IMR-90 (cell line): ENCODE results near the gene ADAM17.

ENCODE experiments used
- BHLHE40 ChIP-seq: fragments of 150-350 bp; IDR thresholded peaks from 2 replicates; pipeline ENCODE4 v1.6.1; 2016; ENCODE audit warnings: mild to moderate bottlenecking, low read depth, low read length
- CEBPB ChIP-seq: IDR thresholded peaks from 2 replicates; pipeline ENCODE4 v1.6.1; 2012; ENCODE audit warnings: low read depth, low read length, improper control_type of control experiment
- CHD1 ChIP-seq: IDR thresholded peaks from 2 replicates; pipeline ENCODE4 v1.6.1; 2012; ENCODE audit warnings: low read depth, low read length, improper control_type of control experiment
- FOS ChIP-seq: fragments of 150-350 bp; IDR thresholded peaks from 2 replicates; pipeline ENCODE4 v1.6.1; 2016; ENCODE audit warnings: low read depth, low read length
- MAZ ChIP-seq: IDR thresholded peaks from 2 replicates; pipeline ENCODE4 v1.6.1; 2012; ENCODE audit warnings: low read depth, mild to moderate bottlenecking, low read length, improper control_type of control experiment, moderate library complexity, borderline replicate concordance
- MXI1 ChIP-seq: IDR thresholded peaks from 2 replicates; pipeline ENCODE4 v1.6.1; 2012; ENCODE audit warnings: low read depth, mild to moderate bottlenecking, low read length, moderate library complexity, borderline replicate concordance
- NFE2L2 ChIP-seq: fragments of 150-350 bp; IDR thresholded peaks from 2 replicates; pipeline ENCODE4 v1.6.1; 2016; ENCODE audit warnings: low read depth, mild to moderate bottlenecking, low read length
- POLR2A ChIP-seq: IDR thresholded peaks from 2 replicates; pipeline ENCODE4 v1.6.1; 2012; ENCODE audit warnings: mild to moderate bottlenecking, low read depth, low read length
- RAD21 ChIP-seq: IDR thresholded peaks from 2 replicates; pipeline ENCODE4 v1.6.1; 2012; ENCODE audit warnings: low read length, improper control_type of control experiment
- RFX5 ChIP-seq: IDR thresholded peaks from 2 replicates; pipeline ENCODE4 v1.8.0; 2012; ENCODE audit warnings: low read depth, mild to moderate bottlenecking, low read length, moderate library complexity
- SMC3 ChIP-seq: fragments of 150-350 bp; IDR thresholded peaks from 2 replicates; pipeline ENCODE4 v1.6.1; 2016; ENCODE audit warnings: low read depth, mild to moderate bottlenecking, antibody characterized with exemption, low read length, moderate library complexity
- TF ChIP-seq, protein P1 (sequence below): conservative IDR thresholded peaks from 2 replicates; pipeline ENCODE4 v1.5.1; 2012; ENCODE audit warnings: mild to moderate bottlenecking, low read depth, low read length, improper control_type of control experiment
- TF ChIP-seq, protein P2 (sequence below): fragments of 150-350 bp; IDR thresholded peaks from 2 replicates; pipeline ENCODE4 v1.6.1; 2017; ENCODE audit warnings: mild to moderate bottlenecking, antibody characterized with exemption, low read length, low read depth
- TF ChIP-seq, protein P3 (sequence below): fragments of 150-350 bp; IDR thresholded peaks from 2 replicates; pipeline ENCODE4 v1.6.1; 2016; ENCODE audit warnings: low read depth, mild to moderate bottlenecking, low read length, moderate library complexity, borderline replicate concordance

DNA sequence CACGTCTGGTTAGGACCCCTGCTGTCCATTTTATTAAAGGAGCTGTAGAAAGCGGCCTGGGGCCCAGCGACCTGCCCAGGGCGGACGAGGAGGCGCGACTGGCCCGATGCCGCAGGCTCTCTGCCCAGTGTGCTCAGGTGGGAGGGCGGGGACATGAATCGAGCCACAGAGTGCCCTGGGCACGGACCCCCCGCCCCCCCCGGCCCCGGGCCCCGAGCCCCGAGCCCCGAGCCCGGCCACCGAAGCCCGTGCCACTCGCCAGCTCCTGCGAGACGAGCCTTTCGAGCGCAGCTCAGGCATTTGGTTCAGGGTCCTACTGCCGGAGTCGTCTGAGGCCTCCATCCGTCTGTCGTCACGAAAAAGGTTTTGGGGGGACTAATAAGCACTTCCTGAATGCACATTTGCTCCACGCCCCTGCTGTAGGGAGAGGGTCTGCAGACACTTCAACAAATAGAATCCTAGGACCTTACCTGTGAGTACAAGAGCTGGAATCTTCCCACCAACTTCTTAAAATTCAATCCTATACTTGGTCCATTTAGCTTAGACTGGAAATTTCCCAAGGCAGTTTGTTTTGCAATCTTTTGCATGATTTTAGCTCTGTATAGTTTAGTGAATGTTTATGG is 602 bp upstream of the ADAM17 start:
- TF ChIP-seq, protein P1, sequence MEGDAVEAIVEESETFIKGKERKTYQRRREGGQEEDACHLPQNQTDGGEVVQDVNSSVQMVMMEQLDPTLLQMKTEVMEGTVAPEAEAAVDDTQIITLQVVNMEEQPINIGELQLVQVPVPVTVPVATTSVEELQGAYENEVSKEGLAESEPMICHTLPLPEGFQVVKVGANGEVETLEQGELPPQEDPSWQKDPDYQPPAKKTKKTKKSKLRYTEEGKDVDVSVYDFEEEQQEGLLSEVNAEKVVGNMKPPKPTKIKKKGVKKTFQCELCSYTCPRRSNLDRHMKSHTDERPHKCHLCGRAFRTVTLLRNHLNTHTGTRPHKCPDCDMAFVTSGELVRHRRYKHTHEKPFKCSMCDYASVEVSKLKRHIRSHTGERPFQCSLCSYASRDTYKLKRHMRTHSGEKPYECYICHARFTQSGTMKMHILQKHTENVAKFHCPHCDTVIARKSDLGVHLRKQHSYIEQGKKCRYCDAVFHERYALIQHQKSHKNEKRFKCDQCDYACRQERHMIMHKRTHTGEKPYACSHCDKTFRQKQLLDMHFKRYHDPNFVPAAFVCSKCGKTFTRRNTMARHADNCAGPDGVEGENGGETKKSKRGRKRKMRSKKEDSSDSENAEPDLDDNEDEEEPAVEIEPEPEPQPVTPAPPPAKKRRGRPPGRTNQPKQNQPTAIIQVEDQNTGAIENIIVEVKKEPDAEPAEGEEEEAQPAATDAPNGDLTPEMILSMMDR, result no peak
- 0 out of 2 replicates have a peak, but pooled peaks have one; percentile 10 for TF ChIP-seq POLR2A
- TF ChIP-seq MXI1, result no peak
- TF ChIP-seq CEBPB, result peak; percentile 70
- TF ChIP-seq RAD21, result no peak; the same call in 1 of the 2 replicates
- no peak for TF ChIP-seq RFX5
- no peak for TF ChIP-seq SMC3
- TF ChIP-seq, protein P2, sequence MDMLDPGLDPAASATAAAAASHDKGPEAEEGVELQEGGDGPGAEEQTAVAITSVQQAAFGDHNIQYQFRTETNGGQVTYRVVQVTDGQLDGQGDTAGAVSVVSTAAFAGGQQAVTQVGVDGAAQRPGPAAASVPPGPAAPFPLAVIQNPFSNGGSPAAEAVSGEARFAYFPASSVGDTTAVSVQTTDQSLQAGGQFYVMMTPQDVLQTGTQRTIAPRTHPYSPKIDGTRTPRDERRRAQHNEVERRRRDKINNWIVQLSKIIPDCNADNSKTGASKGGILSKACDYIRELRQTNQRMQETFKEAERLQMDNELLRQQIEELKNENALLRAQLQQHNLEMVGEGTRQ, result no peak
- TF ChIP-seq MAZ, result no peak
- TF ChIP-seq FOS, result no peak
- peak; percentile 79; the same call in 1 of the 2 replicates for TF ChIP-seq CHD1
- no peak for TF ChIP-seq BHLHE40
- TF ChIP-seq NFE2L2, result no peak
- TF ChIP-seq, protein P3, sequence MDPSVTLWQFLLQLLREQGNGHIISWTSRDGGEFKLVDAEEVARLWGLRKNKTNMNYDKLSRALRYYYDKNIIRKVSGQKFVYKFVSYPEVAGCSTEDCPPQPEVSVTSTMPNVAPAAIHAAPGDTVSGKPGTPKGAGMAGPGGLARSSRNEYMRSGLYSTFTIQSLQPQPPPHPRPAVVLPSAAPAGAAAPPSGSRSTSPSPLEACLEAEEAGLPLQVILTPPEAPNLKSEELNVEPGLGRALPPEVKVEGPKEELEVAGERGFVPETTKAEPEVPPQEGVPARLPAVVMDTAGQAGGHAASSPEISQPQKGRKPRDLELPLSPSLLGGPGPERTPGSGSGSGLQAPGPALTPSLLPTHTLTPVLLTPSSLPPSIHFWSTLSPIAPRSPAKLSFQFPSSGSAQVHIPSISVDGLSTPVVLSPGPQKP, result no peak
